ENCODE data around the gene ASTN2. TPM values are rescaled to one million over a fixed set of nuclear protein-coding genes. Genes with fewer than 3 reads are reported as not detected.

Gene ASTN2
- total and polyA plus RNA-seq, 9 of the 15 experiments (the other 6 are each of a cell fraction or from before 2014, with no cell fraction given): 0.56 to 3.5 (median 1.9) TPM

GRCh38 chr9:116987721-116988485 lies 427.0 kb downstream of the ASTN2 start:
- H4K20me1 ChIP-seq (replicated peaks; ENCODE audit: control insufficient read depth, insufficient read depth, low read length): no peaks in the 10 kb centered on the region
- no peaks in the 10 kb centered on the region for H3K36me3 ChIP-seq (ENCODE audit: control insufficient read depth, insufficient read depth, low read length)
- BruUV-seq (replicated peaks): no TSS peak
- intact Hi-C loops (cut with micrococcal nuclease) (no loop called here), in situ Hi-C loops (cut with MboI) (no loop called here)
- H3K27ac ChIP-seq (ENCODE audit: extremely low read depth, low read depth, low read length): no peak overlapping the region
- H2AFZ ChIP-seq (ENCODE audit: low read depth, low read length): no peak overlapping the region
- no peak overlapping the region for H3K9ac ChIP-seq (ENCODE audit: insufficient read depth in 1 of 2, low read depth in 2 of 2, low read length in 2 of 2)
- POLR2A ChIA-PET: no interaction called here
- FAIRE-seq (no peak), ATAC-seq (no peak), DNase-seq (ENCODE audit: extremely low read depth in 1 of 4, low spot score in 3 of 4) (no peak)
- H3K9me3 ChIP-seq (replicated peaks; ENCODE audit: control insufficient read depth, insufficient read depth, low read depth, low read length): no peaks in the 10 kb centered on the region; the same call in 1 of the 2 replicates
- WGBS (ENCODE audit: insufficient coverage, low coverage, missing lambda C conversion rate): 9% methylated on average over 5 of the region's 5 CpGs
- no peaks in the 10 kb centered on the region for H3K4me1 ChIP-seq (replicated peaks in 1 of 2; ENCODE audit: control insufficient read depth in 2 of 2, insufficient read depth in 2 of 2, low read length in 2 of 2)
- CTCF ChIA-PET (ENCODE audit: low intra/inter-chr PET ratio): no interaction called here
- no peaks in the 10 kb centered on the region for H3K79me2 ChIP-seq (ENCODE audit: control insufficient read depth, insufficient read depth, low read length)
- no peak overlapping the region for H3K4me2 ChIP-seq (ENCODE audit: insufficient read depth, low read length)
- no peak overlapping the region for H3K4me3 ChIP-seq
- H3K9me1 ChIP-seq (ENCODE audit: control insufficient read depth, insufficient read depth, low read length): no peaks in the 10 kb centered on the region
- H3K27me3 ChIP-seq (ENCODE audit: control insufficient read depth in 2 of 2, insufficient read depth in 2 of 2, low read length in 2 of 2): no peaks in the 10 kb centered on the region
- no peak for TF ChIP-seq HMGXB4 (CRISPR knock-in tag; IDR thresholded peaks at IDR 0.05)
- no peak for TF ChIP-seq TRIM28 (IDR thresholded peaks at IDR 0.05)
- TF ChIP-seq NR0B1 (IDR thresholded peaks at IDR 0.05; ENCODE audit: partially characterized antibody): no peak
- TF ChIP-seq RAD21 (CRISPR knock-in tag; conservative IDR thresholded peaks at IDR 0.05 in 1 of 2, IDR thresholded peaks at IDR 0.05 in 1 of 2): no peak
- TF ChIP-seq ZNF785 (CRISPR knock-in tag; IDR thresholded peaks at IDR 0.05): no peak
- no peak for TF ChIP-seq ZNF212 (CRISPR knock-in tag; IDR thresholded peaks at IDR 0.05)
- no peak for TF ChIP-seq XRCC5 (IDR thresholded peaks at IDR 0.05; ENCODE audit: low read depth, low read length)
- no peak for TF ChIP-seq NFATC3 (IDR thresholded peaks at IDR 0.05)
- TF ChIP-seq ZNF197 (CRISPR knock-in tag; IDR thresholded peaks at IDR 0.05; ENCODE audit: low read depth): no peak
- TF ChIP-seq E2F5 (CRISPR knock-in tag; IDR thresholded peaks at IDR 0.05): no peak
- TF ChIP-seq UBTF (IDR thresholded peaks at IDR 0.05; ENCODE audit: borderline replicate concordance in 1 of 2, low read depth in 2 of 2, low read length in 2 of 2): no peak
- TF ChIP-seq ELK3 (CRISPR knock-in tag; IDR thresholded peaks at IDR 0.05): no peak
- TF ChIP-seq RBM39 (optimal IDR thresholded peaks at IDR 0.05; ENCODE audit: low read depth, low read length): no peak
- no peak for TF ChIP-seq SMARCA5 (IDR thresholded peaks at IDR 0.05)

All from K562 (cell line).